Stimulated activated CD4-positive, alpha-beta T cell treated with anti-CD3 and anti-CD28 coated beads, Interleukin-12 subunit alpha, Interleukin-12 subunit beta, amount 100 ng/mL, for 4 hours (primary cell): ENCODE measurements around the gene GOLGA2.

ENCODE experiments used
- DNase-seq: peaks from one replicate; pipeline ENCODE4 v3.0.0-alpha.2; 2020

Gene GOLGA2

DNA sequence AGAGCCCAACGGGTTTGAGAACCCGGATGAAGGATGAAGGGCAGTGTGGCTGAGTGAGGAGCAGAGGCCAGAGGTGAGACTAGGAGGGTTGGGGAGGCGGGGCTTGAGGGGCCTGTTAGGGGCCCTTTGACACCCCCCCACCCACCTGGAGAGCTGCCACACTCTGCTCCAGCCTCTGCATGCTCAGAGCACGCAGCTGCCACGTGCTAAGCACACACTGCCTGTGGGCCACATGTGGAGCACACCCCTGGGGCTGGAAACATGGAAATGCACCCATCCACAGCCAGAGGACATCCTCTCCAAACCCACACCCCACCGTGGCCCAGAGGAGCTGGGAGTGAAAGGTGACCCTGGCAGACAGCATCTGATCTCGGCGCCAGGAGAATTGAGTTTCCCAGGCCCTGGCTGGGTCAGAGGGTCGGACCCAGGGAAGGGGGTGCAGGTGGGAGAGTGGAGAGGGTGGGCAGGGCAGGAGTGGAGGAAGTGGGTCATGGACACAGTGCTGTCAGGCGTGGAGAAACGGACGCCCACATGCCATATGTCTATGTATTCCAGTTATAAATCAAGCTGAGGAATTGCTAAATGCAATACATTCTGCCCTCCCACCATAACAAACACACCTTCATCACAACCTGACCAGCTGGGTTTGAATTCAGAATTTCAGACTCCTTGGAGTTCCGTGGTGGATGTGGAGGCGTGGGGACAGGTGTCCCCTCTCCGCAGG lies 66.7 kb downstream of the GOLGA2 start:
- DNase-seq = no peak

DNA sequence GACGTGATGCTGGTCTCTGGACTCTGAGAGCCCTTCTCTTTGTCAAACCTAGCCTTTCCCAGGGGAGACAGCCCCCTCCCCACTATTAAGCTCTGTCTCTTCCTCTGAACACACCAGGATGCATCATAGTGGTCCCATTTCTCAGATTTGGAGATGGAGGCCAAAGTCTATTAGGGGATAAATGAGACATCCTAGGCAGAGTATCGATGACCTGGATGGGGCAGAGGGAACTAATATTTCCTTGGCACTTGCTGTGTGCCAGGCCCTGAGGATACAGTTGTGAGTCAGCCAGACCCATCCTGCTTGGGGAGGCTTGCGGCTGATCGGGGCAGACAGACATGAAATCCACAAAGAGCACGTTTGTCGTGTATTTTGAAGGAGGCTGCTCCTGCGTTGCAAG lies 67.4 kb downstream of the GOLGA2 start:
- DNase-seq = no peak

DNA sequence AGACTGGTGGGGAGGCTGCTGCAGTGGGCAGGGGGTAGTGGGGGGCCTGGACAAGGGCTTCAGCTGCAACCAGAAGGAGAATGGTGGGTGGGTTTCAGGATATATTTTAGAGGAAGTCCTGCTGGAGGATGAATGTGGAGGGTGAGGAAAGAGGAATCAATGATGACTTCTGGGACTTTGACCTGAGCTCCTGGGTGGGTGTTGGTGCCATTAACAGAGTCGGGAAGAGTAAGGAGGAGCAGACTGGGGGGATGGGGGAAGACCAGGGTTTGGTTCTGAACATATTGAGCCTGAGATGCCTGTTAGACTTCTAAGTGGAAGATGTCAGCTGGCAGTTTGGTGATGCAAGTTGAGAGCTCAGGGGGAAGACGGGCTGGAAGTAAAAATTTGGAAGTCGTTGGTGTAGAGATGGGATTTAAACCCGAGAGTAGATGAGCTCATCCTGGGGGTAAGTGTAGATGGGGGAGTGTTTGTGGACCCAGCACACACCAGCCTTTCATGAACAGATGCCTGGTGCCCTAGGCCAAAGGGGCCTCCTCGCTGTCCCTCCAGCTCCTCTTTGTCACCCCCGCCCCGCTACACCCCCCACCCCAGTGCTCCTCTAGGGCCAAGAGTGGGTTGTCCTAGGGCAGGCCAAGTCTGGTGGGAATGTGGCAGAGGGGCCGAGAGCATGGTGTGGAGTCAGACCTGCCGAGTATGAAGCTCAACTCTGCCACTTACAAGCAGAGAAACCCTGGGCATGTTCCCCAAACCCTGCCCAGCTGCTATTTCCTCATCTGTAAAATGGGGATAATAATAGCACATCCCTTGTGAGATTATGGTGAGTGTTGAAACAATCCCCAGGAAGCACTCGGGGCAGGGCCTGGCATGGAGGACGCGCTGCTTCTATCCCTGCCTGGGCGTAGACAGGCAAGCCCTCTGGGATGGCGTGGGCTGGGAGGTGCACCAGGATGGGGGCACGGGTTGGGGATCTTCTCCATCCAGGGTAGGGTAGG lies 68.6 kb downstream of the GOLGA2 start:
- DNase-seq = no peak

DNA sequence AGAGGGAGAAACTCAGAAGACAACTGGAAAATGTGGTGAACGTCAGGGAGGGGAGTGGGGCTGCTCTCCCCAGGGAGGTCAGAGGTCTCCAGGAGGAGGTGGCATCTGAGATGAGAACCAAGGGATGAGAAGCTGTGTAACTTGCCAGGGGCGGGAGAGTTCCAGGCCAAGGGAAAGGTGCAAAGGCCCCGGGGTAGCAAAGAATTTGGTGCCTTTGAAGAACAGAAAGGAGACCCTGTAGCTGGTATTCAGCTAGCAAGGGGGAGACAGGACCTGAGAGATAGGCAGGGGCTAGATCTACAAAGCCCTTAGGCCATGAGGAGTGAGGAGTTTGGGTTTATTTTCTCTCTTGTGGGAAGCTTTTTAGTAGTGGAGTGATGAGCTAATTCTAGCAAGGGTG lies 69.3 kb downstream of the GOLGA2 start:
- no peak for DNase-seq
